GM12878 (cell line): ENCODE results near the gene AP1M1. TPM values are rescaled to one million over a fixed set of nuclear protein-coding genes. Genes with fewer than 3 reads are reported as not detected.

Experiments used
- ATF7 ChIP-seq: fragments of 450-650 bp; IDR thresholded peaks from 2 replicates; pipeline ENCODE4 v1.6.1; 2016; ENCODE audit warnings: low read depth, mild to moderate bottlenecking
- CHD1 ChIP-seq: IDR thresholded peaks from 2 replicates; pipeline ENCODE4 v1.6.1; 2012; ENCODE audit warnings: low read depth, low read length, improper control_type of control experiment
- FOXM1 ChIP-seq: IDR thresholded peaks from 2 replicates; pipeline ENCODE4 v1.6.1; 2012; ENCODE audit warnings: low read depth, mild to moderate bottlenecking, inconsistent platforms, low read length, moderate library complexity
- GATAD2B ChIP-seq: fragments of 450-650 bp; conservative IDR thresholded peaks from 2 replicates; pipeline ENCODE4 v1.6.1; 2017; ENCODE audit warnings: low read depth, mild to moderate bottlenecking, moderate library complexity
- MEF2B ChIP-seq: fragments of 450-650 bp; IDR thresholded peaks from 2 replicates; pipeline ENCODE4 v1.6.1; 2018; ENCODE audit warnings: mild to moderate bottlenecking, moderate library complexity; ENCODE audit not compliant: partially characterized antibody, poor library complexity, severe bottlenecking
- MTA2 ChIP-seq: fragments of 450-650 bp; IDR thresholded peaks from 2 replicates; pipeline ENCODE4 v1.6.1; 2016; ENCODE audit warnings: low read depth, mild to moderate bottlenecking, moderate library complexity
- NBN ChIP-seq: fragments of 450-650 bp; IDR thresholded peaks from 2 replicates; pipeline ENCODE4 v1.6.1; 2016
- NFYB ChIP-seq: IDR thresholded peaks from 2 replicates; pipeline ENCODE4 v1.6.1; 2011; ENCODE audit warnings: low read depth, mild to moderate bottlenecking, low read length, improper control_type of control experiment, moderate library complexity; ENCODE audit not compliant: insufficient read depth
- NR2C2 ChIP-seq: IDR thresholded peaks from 2 replicates; pipeline ENCODE4 v1.6.1; 2011; ENCODE audit warnings: borderline replicate concordance, low read depth; ENCODE audit not compliant: control insufficient read depth, insufficient read length
- NR2F1 ChIP-seq: fragments of 450-650 bp; conservative IDR thresholded peaks from 2 replicates; pipeline ENCODE4 v1.6.1; 2017; ENCODE audit warnings: mild to moderate bottlenecking
- NRF1 ChIP-seq: conservative IDR thresholded peaks from 2 replicates; pipeline ENCODE4 v1.6.1; 2011; ENCODE audit warnings: mild to moderate bottlenecking, low read depth, low read length, improper control_type of control experiment
- RAD21 ChIP-seq: IDR thresholded peaks from 2 replicates; pipeline ENCODE4 v1.6.1; 2011; ENCODE audit warnings: mild to moderate bottlenecking, low read depth, low read length, moderate library complexity; ENCODE audit not compliant: insufficient read depth
- RAD51 ChIP-seq: fragments of 450-650 bp; IDR thresholded peaks from 2 replicates; pipeline ENCODE4 v1.6.1; 2016; ENCODE audit warnings: moderate library complexity, mild to moderate bottlenecking, inconsistent platforms
- RB1 ChIP-seq: fragments of 450-650 bp; formaldehyde crosslinking; IDR thresholded peaks from 2 replicates; pipeline ENCODE4 v1.6.1; 2017; ENCODE audit warnings: mild to moderate bottlenecking, borderline replicate concordance
- RELA ChIP-seq: fragments of 450-650 bp; IDR thresholded peaks from 2 replicates; pipeline ENCODE4 v1.8.0; 2014; ENCODE audit warnings: borderline replicate concordance; ENCODE audit not compliant: partially characterized antibody
- RUNX3 ChIP-seq: IDR thresholded peaks from 2 replicates; pipeline ENCODE4 v1.6.1; 2012; ENCODE audit warnings: low read length, inconsistent platforms
- SMARCA5 ChIP-seq: fragments of 450-650 bp; IDR thresholded peaks from 2 replicates; pipeline ENCODE4 v1.6.1; 2017; ENCODE audit warnings: mild to moderate bottlenecking
- SMC3 ChIP-seq: IDR thresholded peaks from 2 replicates; pipeline ENCODE4 v1.6.1; 2011; ENCODE audit warnings: low read length, improper control_type of control experiment, borderline replicate concordance
- SREBF2 ChIP-seq: IDR thresholded peaks from 2 replicates; pipeline ENCODE4 v1.6.1; 2012; ENCODE audit warnings: mild to moderate bottlenecking, low read length
- SUPT20H ChIP-seq: IDR thresholded peaks from 2 replicates; pipeline ENCODE4 v1.6.1; 2011; ENCODE audit warnings: low read depth, mild to moderate bottlenecking, low read length, moderate library complexity, borderline replicate concordance; ENCODE audit not compliant: control insufficient read depth
- ZNF274 ChIP-seq: IDR thresholded peaks from one replicate; pipeline ENCODE4 v1.8.0; 2011; ENCODE audit not compliant: insufficient read length, insufficient read depth
- polyA plus RNA-seq, 11 experiments: library from polyadenylated mRNA; depleted of rRNA in 4 of 11; unstranded in 6 of 11; stranded (reverse) in 5 of 11; fragments of >200 nt; fragmentation: Nextera tagmentation in 4 of 11; fragmentation: Illumina TruSeq in 1 of 11; extraction: Ambion mirVana in 4 of 11; extraction: Trizol in 1 of 11; gene quantifications; 1 replicate in 1 of 11; 2 replicates in 10 of 11; pipeline versions ENCODE4 v1.2.1 to v1.2.3, GENCODE V29; 2011 to 2016; ENCODE audit warnings: inconsistent platforms in 2 of 11, missing spikeins in 2 of 11, low read depth in 1 of 11
- total RNA-seq, 4 experiments: library from RNA; depleted of rRNA in 3 of 4; stranded (reverse); fragments of >200 nt in 3 of 4; fragmentation: Illumina TruSeq in 1 of 4; extraction: Trizol in 1 of 4; gene quantifications; 2 replicates each; pipeline versions ENCODE4 v1.2.1 to v1.2.3, GENCODE V29; 2013 to 2021
- TF ChIP-seq, protein P1 (sequence below): fragments of 150-350 bp; IDR thresholded peaks from 2 replicates; pipeline ENCODE4 v1.6.1; 2016; ENCODE audit warnings: low read depth, low read length
- TF ChIP-seq, protein P2 (sequence below): fragments of 450-650 bp; IDR thresholded peaks from 2 replicates; pipeline ENCODE4 v1.6.1; 2017; ENCODE audit warnings: mild to moderate bottlenecking, low read depth, inconsistent platforms; ENCODE audit not compliant: poor library complexity, severe bottlenecking

The AP1M1 gene
- total and polyA plus RNA-seq, 10 of the 15 experiments (the other 5 are each of a cell fraction or from before 2014, with no cell fraction given): 1.0 to 116 (median 44.7) TPM

GRCh38 chr19:16185768-16186123, 12.0 kb upstream of the AP1M1 start (continued):
- TF ChIP-seq, protein P1, sequence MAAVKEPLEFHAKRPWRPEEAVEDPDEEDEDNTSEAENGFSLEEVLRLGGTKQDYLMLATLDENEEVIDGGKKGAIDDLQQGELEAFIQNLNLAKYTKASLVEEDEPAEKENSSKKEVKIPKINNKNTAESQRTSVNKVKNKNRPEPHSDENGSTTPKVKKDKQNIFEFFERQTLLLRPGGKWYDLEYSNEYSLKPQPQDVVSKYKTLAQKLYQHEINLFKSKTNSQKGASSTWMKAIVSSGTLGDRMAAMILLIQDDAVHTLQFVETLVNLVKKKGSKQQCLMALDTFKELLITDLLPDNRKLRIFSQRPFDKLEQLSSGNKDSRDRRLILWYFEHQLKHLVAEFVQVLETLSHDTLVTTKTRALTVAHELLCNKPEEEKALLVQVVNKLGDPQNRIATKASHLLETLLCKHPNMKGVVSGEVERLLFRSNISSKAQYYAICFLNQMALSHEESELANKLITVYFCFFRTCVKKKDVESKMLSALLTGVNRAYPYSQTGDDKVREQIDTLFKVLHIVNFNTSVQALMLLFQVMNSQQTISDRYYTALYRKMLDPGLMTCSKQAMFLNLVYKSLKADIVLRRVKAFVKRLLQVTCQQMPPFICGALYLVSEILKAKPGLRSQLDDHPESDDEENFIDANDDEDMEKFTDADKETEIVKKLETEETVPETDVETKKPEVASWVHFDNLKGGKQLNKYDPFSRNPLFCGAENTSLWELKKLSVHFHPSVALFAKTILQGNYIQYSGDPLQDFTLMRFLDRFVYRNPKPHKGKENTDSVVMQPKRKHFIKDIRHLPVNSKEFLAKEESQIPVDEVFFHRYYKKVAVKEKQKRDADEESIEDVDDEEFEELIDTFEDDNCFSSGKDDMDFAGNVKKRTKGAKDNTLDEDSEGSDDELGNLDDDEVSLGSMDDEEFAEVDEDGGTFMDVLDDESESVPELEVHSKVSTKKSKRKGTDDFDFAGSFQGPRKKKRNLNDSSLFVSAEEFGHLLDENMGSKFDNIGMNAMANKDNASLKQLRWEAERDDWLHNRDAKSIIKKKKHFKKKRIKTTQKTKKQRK: no peak
- TF ChIP-seq RUNX3: no peak
- no peak for TF ChIP-seq MEF2B
- TF ChIP-seq, protein P2, sequence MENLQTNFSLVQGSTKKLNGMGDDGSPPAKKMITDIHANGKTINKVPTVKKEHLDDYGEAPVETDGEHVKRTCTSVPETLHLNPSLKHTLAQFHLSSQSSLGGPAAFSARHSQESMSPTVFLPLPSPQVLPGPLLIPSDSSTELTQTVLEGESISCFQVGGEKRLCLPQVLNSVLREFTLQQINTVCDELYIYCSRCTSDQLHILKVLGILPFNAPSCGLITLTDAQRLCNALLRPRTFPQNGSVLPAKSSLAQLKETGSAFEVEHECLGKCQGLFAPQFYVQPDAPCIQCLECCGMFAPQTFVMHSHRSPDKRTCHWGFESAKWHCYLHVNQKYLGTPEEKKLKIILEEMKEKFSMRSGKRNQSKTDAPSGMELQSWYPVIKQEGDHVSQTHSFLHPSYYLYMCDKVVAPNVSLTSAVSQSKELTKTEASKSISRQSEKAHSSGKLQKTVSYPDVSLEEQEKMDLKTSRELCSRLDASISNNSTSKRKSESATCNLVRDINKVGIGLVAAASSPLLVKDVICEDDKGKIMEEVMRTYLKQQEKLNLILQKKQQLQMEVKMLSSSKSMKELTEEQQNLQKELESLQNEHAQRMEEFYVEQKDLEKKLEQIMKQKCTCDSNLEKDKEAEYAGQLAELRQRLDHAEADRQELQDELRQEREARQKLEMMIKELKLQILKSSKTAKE: no peak
- no peak for TF ChIP-seq RAD51
- TF ChIP-seq RELA: no peak
- TF ChIP-seq NR2F1: 0 out of 2 replicates have a peak, but pooled peaks have one; percentile 15
- 0 out of 2 replicates have a peak, but pooled peaks have one; percentile 27 for TF ChIP-seq CHD1
- TF ChIP-seq ATF7: no peak
- TF ChIP-seq NR2C2: no peak
- no peak for TF ChIP-seq FOXM1
- TF ChIP-seq RAD21: 0 out of 2 replicates have a peak, but pooled peaks have one; percentile 4
- no peak for TF ChIP-seq GATAD2B
- 0 out of 2 replicates have a peak, but pooled peaks have one; percentile 23 for TF ChIP-seq RB1
- TF ChIP-seq NBN: 0 out of 2 replicates have a peak, but pooled peaks have one; percentile 33
- no peak for TF ChIP-seq SREBF2
- TF ChIP-seq NRF1: no peak
- peak; percentile 39; the same call in 1 of the 2 replicates for TF ChIP-seq SMARCA5
- TF ChIP-seq ZNF274: no peak
- no peak for TF ChIP-seq MTA2
- peak; percentile 46 for TF ChIP-seq SMC3
- no peak for TF ChIP-seq SUPT20H
- no peak for TF ChIP-seq NFYB
